GM23248 (cell line): ENCODE data around the gene NSA2.

Experiments used
- EZH2 ChIP-seq: fragments of 200-600 bp; sonication (generic); IDR thresholded peaks from 2 replicates; pipeline ENCODE4 v1.6.1; 2018; ENCODE audit warnings: antibody characterized with exemption, mild to moderate bottlenecking; ENCODE audit not compliant: insufficient read depth, poor library complexity, severe bottlenecking
- EZH2phosphoT487 ChIP-seq: fragments of 200-600 bp; sonication (generic); IDR thresholded peaks from 2 replicates; pipeline ENCODE4 v1.6.1; 2018; ENCODE audit warnings: antibody characterized with exemption, moderate library complexity, mild to moderate bottlenecking, low read depth; ENCODE audit not compliant: insufficient read depth

GRCh38 chr5:74822288-74822687 is 55.2 kb downstream of the NSA2 start:
- TF ChIP-seq EZH2 (no peak), EZH2phosphoT487 (no peak)
